ENCODE measurements around the gene ABCD2.
"Not testable (repeated sequence)": the region's sequence is repeated elsewhere in the genome, so short reads cannot be mapped to it uniquely, and the experiment has no call there.

ABCD2 gene

GRCh38 chr12:39533951-39534350 is 85.7 kb downstream of the ABCD2 start:
- no peak for DNase-seq (ENCODE audit: low read depth)

- DNase-seq (ENCODE audit: low read depth), result no peak
Measured at GRCh38 chr12:39532448-39532847, 87.2 kb downstream of the ABCD2 start.

- no peak for DNase-seq (ENCODE audit: low read depth)
Measured at GRCh38 chr12:39526974-39527373, 92.6 kb downstream of the ABCD2 start.

GRCh38 chr12:39522167-39522566 is 97.4 kb downstream of the ABCD2 start:
- not testable (repeated sequence) for DNase-seq (ENCODE audit: low read depth)

- DNase-seq (ENCODE audit: low read depth), result no peak
Measured at GRCh38 chr12:39510001-39510400, 109.6 kb downstream of the ABCD2 start.

- DNase-seq (ENCODE audit: low read depth), result no peak
Measured at GRCh38 chr12:39505554-39505953, 114.0 kb downstream of the ABCD2 start.

- DNase-seq (ENCODE audit: low read depth), result no peak
Measured at GRCh38 chr12:39505023-39505422, 114.6 kb downstream of the ABCD2 start.

GRCh38 chr12:39503439-39503838 is 116.2 kb downstream of the ABCD2 start:
- peak; percentile 58 for DNase-seq (ENCODE audit: low read depth)

GRCh38 chr12:39502726-39503125 is 116.9 kb downstream of the ABCD2 start:
- no peak for DNase-seq (ENCODE audit: low read depth)
